HepG2 (cell line): ENCODE measurements around the gene CASKIN2. TPM values are rescaled to one million over a fixed set of nuclear protein-coding genes. Genes with fewer than 3 reads are reported as not detected.

ENCODE experiments used
- BCL6 ChIP-seq: IDR thresholded peaks from 2 replicates; pipeline ENCODE4 v1.6.1; 2016; ENCODE audit warnings: missing genetic modification reagents, missing compliant biosample characterization
- ELF3 ChIP-seq: IDR thresholded peaks from 2 replicates; pipeline ENCODE4 v1.6.1; 2016; ENCODE audit warnings: missing genetic modification reagents, missing compliant biosample characterization
- ETV6 ChIP-seq: sonication (generic); formaldehyde crosslinking; conservative IDR thresholded peaks from 2 replicates; pipeline ENCODE4 v1.4.0; 2020; ENCODE audit warnings: missing genetic modification reagents
- HCFC1 ChIP-seq: fragments of 150-350 bp; IDR thresholded peaks from 2 replicates; pipeline ENCODE4 v1.6.1; 2014; ENCODE audit warnings: low read depth, low read length
- KAT2B ChIP-seq: fragments of 150-350 bp; IDR thresholded peaks from 2 replicates; pipeline ENCODE4 v1.6.1; 2014; ENCODE audit warnings: low read depth, low read length, borderline replicate concordance
- KDM3A ChIP-seq: IDR thresholded peaks from 2 replicates; pipeline ENCODE4 v1.6.1; 2018; ENCODE audit warnings: low read depth, missing compliant biosample characterization
- MAFF ChIP-seq: IDR thresholded peaks from 2 replicates; pipeline ENCODE4 v1.6.1; 2011; ENCODE audit warnings: low read depth, low read length, improper control_type of control experiment
- MAFK ChIP-seq, 2 experiments: IDR thresholded peaks in 1 of 2; conservative IDR thresholded peaks in 1 of 2; 2 replicates each; pipeline ENCODE4 v1.6.1; 2011; ENCODE audit warnings: improper control_type of control experiment in 2 of 2, low read length in 2 of 2
- MTERF4 ChIP-seq: sonication (generic); formaldehyde crosslinking; IDR thresholded peaks from 2 replicates; pipeline ENCODE4 v1.8.0; 2023; ENCODE audit warnings: mild to moderate bottlenecking, missing genetic modification reagents
- NFYB ChIP-seq: sonication (generic); formaldehyde crosslinking; IDR thresholded peaks from 2 replicates; pipeline ENCODE4 v1.4.0; 2020; ENCODE audit warnings: missing genetic modification reagents
- PREB ChIP-seq: sonication (generic); formaldehyde crosslinking; IDR thresholded peaks from 2 replicates; pipeline ENCODE4 v1.4.0; 2020; ENCODE audit warnings: missing genetic modification reagents
- RERE ChIP-seq: IDR thresholded peaks from 2 replicates; pipeline ENCODE4 v1.6.1; 2016; ENCODE audit warnings: low read depth, missing genetic modification reagents, missing compliant biosample characterization
- SETDB1 ChIP-seq: sonication (generic); formaldehyde crosslinking; IDR thresholded peaks from 2 replicates; pipeline ENCODE4 v1.5.1; 2020; ENCODE audit warnings: missing genetic modification reagents, mild to moderate bottlenecking, borderline replicate concordance
- THAP11 ChIP-seq: IDR thresholded peaks from 2 replicates; pipeline ENCODE4 v1.6.1; 2016; ENCODE audit warnings: missing biosample characterization, missing genetic modification reagents
- XBP1 ChIP-seq: sonication (generic); formaldehyde crosslinking; IDR thresholded peaks from 2 replicates; pipeline ENCODE4 v1.5.0; 2020; ENCODE audit warnings: missing genetic modification reagents
- ZBTB44 ChIP-seq: sonication (generic); formaldehyde crosslinking; IDR thresholded peaks from 2 replicates; pipeline ENCODE4 v1.4.0; 2020; ENCODE audit warnings: missing genetic modification reagents
- ZFP36L2 ChIP-seq: sonication (generic); formaldehyde crosslinking; IDR thresholded peaks from 2 replicates; pipeline ENCODE4 v1.4.0; 2020; ENCODE audit warnings: missing genetic modification reagents
- ZNF282 ChIP-seq: fragments of 450-650 bp; IDR thresholded peaks from 2 replicates; pipeline ENCODE4 v1.6.1; 2018; ENCODE audit not compliant: partially characterized antibody
- ZNF383 ChIP-seq: sonication (generic); formaldehyde crosslinking; IDR thresholded peaks from 2 replicates; pipeline ENCODE4 v1.4.0; 2020; ENCODE audit warnings: missing genetic modification reagents, mild to moderate bottlenecking, borderline replicate concordance
- ZNF737 ChIP-seq: sonication (generic); formaldehyde crosslinking; IDR thresholded peaks from 2 replicates; pipeline ENCODE4 v1.5.0; 2020; ENCODE audit warnings: missing genetic modification reagents, mild to moderate bottlenecking, borderline replicate concordance
- ZNF747 ChIP-seq: sonication (generic); formaldehyde crosslinking; IDR thresholded peaks from 2 replicates; pipeline ENCODE4 v1.8.1; 2023; ENCODE audit warnings: missing genetic modification reagents, mild to moderate bottlenecking, borderline replicate concordance
- ZNF772 ChIP-seq: sonication (generic); formaldehyde crosslinking; IDR thresholded peaks from 2 replicates; pipeline ENCODE4 v1.5.0; 2020; ENCODE audit warnings: mild to moderate bottlenecking, missing genetic modification reagents
- polyA plus RNA-seq, 8 experiments: library from polyadenylated mRNA; depleted of rRNA in 3 of 8; stranded (reverse) in 7 of 8; unstranded in 1 of 8; fragments of >200 nt; fragmentation: Illumina TruSeq in 4 of 8; extraction: Trizol in 4 of 8; gene quantifications; 2 replicates each; pipeline versions ENCODE4 v1.2.1 to v1.2.3, GENCODE V29; 2011 to 2016; ENCODE audit warnings: low read depth in 4 of 8, missing spikeins in 1 of 8, mixed read lengths in 1 of 8; ENCODE audit not compliant: insufficient read depth in 1 of 8
- total RNA-seq, 5 experiments: library from RNA; depleted of rRNA; stranded (reverse); fragments of >200 nt; fragmentation: Illumina TruSeq; extraction: Trizol; gene quantifications; 2 replicates each; pipeline ENCODE4 v1.2.3, GENCODE V29; 2016; ENCODE audit warnings: low read depth in 1 of 5

Gene CASKIN2
- total and polyA plus RNA-seq, 2 of the 13 experiments (the other 11 are each of a cell fraction or from before 2014, with no cell fraction given), result 5.2 to 7.8 TPM

GRCh38 chr17:75557075-75557851 is 41.9 kb upstream of the CASKIN2 start (continued):
- no peak for TF ChIP-seq KAT2B
- no peak for TF ChIP-seq ETV6 (CRISPR knock-in tag)
- no peak for TF ChIP-seq SETDB1 (CRISPR knock-in tag)
- TF ChIP-seq MAFK (conservative IDR thresholded peaks at IDR 0.05 in 1 of 2, IDR thresholded peaks at IDR 0.05 in 1 of 2; ENCODE audit: low read length in 2 of 2), result no peak
- no peak for TF ChIP-seq MAFF
- TF ChIP-seq ZNF282, result no peak
- peak; percentile 69 for TF ChIP-seq NFYB (CRISPR knock-in tag)
- TF ChIP-seq ZNF747, result peak; percentile 26; the same call in 1 of the 2 replicates
- TF ChIP-seq ELF3 (CRISPR knock-in tag), result peak; percentile 61; the same call in 1 of the 2 replicates
- TF ChIP-seq ZFP36L2 (CRISPR knock-in tag), result no peak; the same call in 1 of the 2 replicates
- no peak for TF ChIP-seq XBP1 (CRISPR knock-in tag)
- no peak for TF ChIP-seq MTERF4 (CRISPR knock-in tag)
- no peak for TF ChIP-seq PREB
- TF ChIP-seq RERE (CRISPR knock-in tag), result peak; percentile 85; the same call in 1 of the 2 replicates
- peak; percentile 82 for TF ChIP-seq THAP11
- peak; percentile 39; the same call in 1 of the 2 replicates for TF ChIP-seq ZNF737
- 0 out of 2 replicates have a peak, but pooled peaks have one; percentile 28 for TF ChIP-seq ZBTB44 (CRISPR knock-in tag)
- TF ChIP-seq KDM3A, result peak; percentile 93
- no peak; the same call in 1 of the 2 replicates for TF ChIP-seq ZNF772 (CRISPR knock-in tag)
- peak; percentile 95 for TF ChIP-seq BCL6 (CRISPR knock-in tag)
- TF ChIP-seq ZNF383 (CRISPR knock-in tag), result no peak; the same call in 1 of the 2 replicates
- no peak for TF ChIP-seq HCFC1
